Keratinocyte (primary cell): ENCODE measurements around the gene PSAP.

Source experiments
- EZH2 ChIP-seq: IDR thresholded peaks from one replicate; pipeline ENCODE4 v1.6.1; 2012; ENCODE audit warnings: inconsistent platforms, mild to moderate bottlenecking, low read length, moderate library complexity
- TF ChIP-seq, protein P1 (sequence below), 3 experiments: IDR thresholded peaks in 1 of 3; conservative IDR thresholded peaks in 1 of 3; optimal IDR thresholded peaks in 1 of 3; 2 replicates in 2 of 3; 3 replicates in 1 of 3; pipeline versions ENCODE3 to v1.5.1; 2011; ENCODE audit warnings: low read length in 3 of 3, mild to moderate bottlenecking in 3 of 3, moderate library complexity in 2 of 3, control low read depth in 1 of 3, inconsistent platforms in 1 of 3; ENCODE audit not compliant: insufficient read depth in 2 of 3; ENCODE audit errors: extremely low read depth in 1 of 3

DNA sequence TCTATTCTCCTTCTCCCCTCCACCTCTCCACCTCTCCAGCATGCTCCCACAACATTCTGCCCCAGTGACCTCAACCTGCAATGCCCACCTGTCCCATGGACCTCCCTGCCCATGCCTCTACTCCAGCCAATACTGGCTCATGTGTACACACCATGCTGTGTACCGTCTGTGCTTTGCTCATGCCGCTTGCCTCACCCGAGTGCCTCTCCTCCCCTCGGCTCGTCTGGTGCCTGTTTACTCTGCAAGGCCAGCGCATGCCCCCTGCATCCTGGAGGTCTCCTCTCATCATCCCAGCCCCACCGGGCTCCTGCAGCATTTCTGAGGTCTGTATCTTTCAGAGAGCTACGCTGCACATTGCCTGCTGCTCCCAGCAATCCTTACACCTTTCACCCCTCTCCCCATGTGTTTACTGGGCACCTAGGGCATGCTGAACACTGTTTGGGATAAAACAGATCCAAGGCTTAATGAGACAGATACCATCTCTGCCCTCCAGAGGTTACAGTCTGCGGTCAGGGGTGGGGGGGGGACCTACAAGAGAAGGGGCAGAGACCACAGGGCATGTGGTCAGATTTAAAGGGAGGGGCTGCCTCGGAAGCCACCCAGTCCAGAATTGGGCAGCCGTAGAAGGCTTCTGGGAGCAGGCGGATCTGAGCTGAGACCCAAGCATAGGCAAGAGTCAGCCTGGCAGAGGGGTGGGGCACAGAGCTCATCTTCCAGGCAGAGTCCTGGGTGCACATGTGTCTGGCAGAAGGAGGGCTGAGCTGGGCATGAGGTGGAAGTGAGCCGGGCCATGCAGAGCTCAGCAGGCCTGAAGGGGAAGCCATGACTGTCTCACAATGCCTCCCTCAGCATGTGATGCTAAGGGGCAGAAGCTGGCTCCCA, 29.6 kb upstream of the PSAP start:
- TF ChIP-seq, protein P1, sequence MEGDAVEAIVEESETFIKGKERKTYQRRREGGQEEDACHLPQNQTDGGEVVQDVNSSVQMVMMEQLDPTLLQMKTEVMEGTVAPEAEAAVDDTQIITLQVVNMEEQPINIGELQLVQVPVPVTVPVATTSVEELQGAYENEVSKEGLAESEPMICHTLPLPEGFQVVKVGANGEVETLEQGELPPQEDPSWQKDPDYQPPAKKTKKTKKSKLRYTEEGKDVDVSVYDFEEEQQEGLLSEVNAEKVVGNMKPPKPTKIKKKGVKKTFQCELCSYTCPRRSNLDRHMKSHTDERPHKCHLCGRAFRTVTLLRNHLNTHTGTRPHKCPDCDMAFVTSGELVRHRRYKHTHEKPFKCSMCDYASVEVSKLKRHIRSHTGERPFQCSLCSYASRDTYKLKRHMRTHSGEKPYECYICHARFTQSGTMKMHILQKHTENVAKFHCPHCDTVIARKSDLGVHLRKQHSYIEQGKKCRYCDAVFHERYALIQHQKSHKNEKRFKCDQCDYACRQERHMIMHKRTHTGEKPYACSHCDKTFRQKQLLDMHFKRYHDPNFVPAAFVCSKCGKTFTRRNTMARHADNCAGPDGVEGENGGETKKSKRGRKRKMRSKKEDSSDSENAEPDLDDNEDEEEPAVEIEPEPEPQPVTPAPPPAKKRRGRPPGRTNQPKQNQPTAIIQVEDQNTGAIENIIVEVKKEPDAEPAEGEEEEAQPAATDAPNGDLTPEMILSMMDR (optimal IDR thresholded peaks at IDR 0.05 in 1 of 3, IDR thresholded peaks at IDR 0.05 in 1 of 3, conservative IDR thresholded peaks at IDR 0.05 in 1 of 3; ENCODE audit: extremely low read depth in 1 of 3, insufficient read depth in 2 of 3, low read length in 3 of 3): no peak
- TF ChIP-seq EZH2: no peak
